ENCODE data around the gene PNMA8B.
A peak's percentile ranks its signal among the peaks of the same experiment; 100 is the strongest.

Gene PNMA8B

DNA sequence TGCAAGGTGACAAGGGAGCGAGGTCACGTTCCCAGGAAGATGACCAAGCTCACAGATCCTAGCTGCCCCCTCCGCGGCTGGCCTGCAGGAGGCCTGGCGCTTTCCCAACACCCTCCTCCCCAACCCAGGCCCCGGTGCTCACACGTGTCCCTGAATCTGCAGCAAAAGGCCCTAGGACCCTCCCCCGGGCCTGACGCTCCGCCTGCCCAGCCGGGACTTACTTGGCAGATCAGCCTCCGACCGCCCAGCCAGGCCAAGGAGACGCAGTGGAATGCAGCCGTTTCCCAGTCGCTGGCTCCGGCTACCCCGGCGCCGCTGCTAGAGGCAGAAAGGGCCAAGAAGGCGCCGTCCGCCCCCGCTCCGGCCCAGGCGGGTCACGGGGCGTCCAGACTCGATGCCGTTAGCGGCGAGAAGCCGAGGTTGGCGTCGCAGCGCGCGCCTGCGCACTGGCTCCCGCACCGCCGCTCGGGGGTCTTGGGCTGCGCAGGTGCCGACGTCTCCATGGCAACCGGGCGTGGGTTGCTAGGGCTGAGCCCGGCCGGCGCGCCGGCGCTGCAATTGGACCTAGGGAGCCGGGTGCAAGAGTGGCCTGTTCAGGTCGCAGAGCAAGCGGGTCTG is 24.4 kb downstream of the PNMA8B start, which contains the start of gene PNMA8A:
Gene PNMA8A, minus strand, starts transcription at position 448 of the 618 bp plus-strand sequence. CDS start 528 bp downstream, outside the sequence.
- Histone ChIP-seq H3K79me2 (ENCODE audit: insufficient read depth, low read depth) (no peaks in the 10 kb centered on the region), H3K4me3 (IDR thresholded peaks at IDR 0.05; ENCODE audit: insufficient read depth, low read depth, low read length) (no peak within 1 kb of the TSS), H3K4me1 (ENCODE audit: low read depth, poor library complexity, severe bottlenecking) (peaks cover 19% of the 10 kb centered on the region), H3K4me2 (no peak within 1 kb of the TSS), H3K36me3 (ENCODE audit: insufficient read depth) (no peaks in the 10 kb centered on the region), H3K27ac (no peak within 1 kb of the TSS), H4K20me1 (ENCODE audit: insufficient read depth) (no peaks in the 10 kb centered on the region), H3K27me3 (ENCODE audit: insufficient read depth, low read depth) (peaks cover 70% of the 10 kb centered on the region), H2AFZ (ENCODE audit: low read depth) (no peak within 1 kb of the TSS), H3K9ac (no peak within 1 kb of the TSS)
- TF ChIP-seq, protein P1, sequence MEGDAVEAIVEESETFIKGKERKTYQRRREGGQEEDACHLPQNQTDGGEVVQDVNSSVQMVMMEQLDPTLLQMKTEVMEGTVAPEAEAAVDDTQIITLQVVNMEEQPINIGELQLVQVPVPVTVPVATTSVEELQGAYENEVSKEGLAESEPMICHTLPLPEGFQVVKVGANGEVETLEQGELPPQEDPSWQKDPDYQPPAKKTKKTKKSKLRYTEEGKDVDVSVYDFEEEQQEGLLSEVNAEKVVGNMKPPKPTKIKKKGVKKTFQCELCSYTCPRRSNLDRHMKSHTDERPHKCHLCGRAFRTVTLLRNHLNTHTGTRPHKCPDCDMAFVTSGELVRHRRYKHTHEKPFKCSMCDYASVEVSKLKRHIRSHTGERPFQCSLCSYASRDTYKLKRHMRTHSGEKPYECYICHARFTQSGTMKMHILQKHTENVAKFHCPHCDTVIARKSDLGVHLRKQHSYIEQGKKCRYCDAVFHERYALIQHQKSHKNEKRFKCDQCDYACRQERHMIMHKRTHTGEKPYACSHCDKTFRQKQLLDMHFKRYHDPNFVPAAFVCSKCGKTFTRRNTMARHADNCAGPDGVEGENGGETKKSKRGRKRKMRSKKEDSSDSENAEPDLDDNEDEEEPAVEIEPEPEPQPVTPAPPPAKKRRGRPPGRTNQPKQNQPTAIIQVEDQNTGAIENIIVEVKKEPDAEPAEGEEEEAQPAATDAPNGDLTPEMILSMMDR (conservative IDR thresholded peaks at IDR 0.05; ENCODE audit: low read depth, low read length), result no peak

DNA sequence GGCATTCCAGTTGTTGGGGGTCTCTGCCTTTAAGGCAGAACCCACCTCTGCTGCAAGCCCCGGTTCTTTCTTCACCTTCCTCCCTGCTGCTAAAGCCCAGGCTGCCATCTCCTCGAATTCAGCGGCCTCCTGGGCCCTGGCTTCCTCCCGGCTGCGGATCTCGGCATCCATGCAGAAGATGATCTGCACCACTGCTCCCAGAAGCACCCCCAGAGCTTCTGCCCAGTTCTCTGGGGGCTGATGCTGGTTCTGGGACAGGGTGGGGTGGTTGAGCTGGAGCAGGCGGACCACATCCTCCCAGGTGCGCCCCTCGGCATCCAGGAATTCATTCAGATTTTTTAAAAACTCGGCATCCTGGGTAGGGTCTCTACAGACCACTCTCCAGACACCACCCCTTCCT is 25.3 kb downstream of the PNMA8B start:
- no peaks in the 10 kb centered on the region for H3K79me2 ChIP-seq (ENCODE audit: insufficient read depth, low read depth)
- no peaks in the 10 kb centered on the region for H3K36me3 ChIP-seq (ENCODE audit: insufficient read depth)
- no peak overlapping the region for H2AFZ ChIP-seq (ENCODE audit: low read depth)
- peaks cover 26% of the 10 kb centered on the region for H3K4me1 ChIP-seq (ENCODE audit: low read depth, poor library complexity, severe bottlenecking)
- H3K4me2 ChIP-seq, result no peak overlapping the region
- H4K20me1 ChIP-seq (ENCODE audit: insufficient read depth), result no peaks in the 10 kb centered on the region
- H3K9ac ChIP-seq, result no peak overlapping the region
- TF ChIP-seq, protein P1 (conservative IDR thresholded peaks at IDR 0.05; ENCODE audit: low read depth, low read length), result no peak
- H3K4me3 ChIP-seq (IDR thresholded peaks at IDR 0.05; ENCODE audit: insufficient read depth, low read depth, low read length), result no peak overlapping the region
- peaks cover 64% of the 10 kb centered on the region for H3K27me3 ChIP-seq (ENCODE audit: insufficient read depth, low read depth)
- H3K27ac ChIP-seq, result no peak overlapping the region

DNA sequence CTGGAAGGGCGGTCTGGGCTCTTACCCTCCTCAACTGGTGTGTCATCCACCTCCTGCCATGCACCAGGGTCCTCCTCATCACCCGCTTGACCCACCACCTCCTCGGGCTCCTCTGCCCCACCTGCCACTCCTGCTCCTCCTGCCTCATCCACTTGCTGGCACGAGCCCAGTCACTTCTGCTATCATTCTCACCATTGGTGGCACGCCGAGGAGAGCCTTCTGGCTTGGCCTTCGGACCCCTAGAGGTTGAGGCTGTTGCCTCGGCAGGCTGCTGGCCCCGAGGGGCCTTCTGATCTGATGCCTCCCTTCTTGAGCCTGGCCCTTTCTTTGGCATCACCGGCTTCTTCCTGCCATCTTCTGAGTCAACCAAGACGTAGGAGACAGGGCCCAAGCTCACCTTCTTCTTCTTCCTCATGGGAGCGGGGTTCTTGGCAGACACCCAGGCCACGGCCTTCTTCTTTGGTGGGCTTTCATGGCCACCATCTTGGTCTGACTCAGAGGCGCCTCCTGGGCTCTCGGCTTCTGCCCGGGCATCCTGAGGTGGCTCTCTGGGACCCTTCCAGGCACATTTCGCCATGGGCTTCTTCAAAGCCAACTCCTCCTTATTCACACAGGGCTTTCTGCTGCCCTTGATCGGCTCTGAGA is 26.0 kb downstream of the PNMA8B start:
- peaks cover 26% of the 10 kb centered on the region for H3K4me1 ChIP-seq (ENCODE audit: low read depth, poor library complexity, severe bottlenecking)
- H3K4me2 ChIP-seq, result no peak overlapping the region
- peaks cover 65% of the 10 kb centered on the region for H3K27me3 ChIP-seq (ENCODE audit: insufficient read depth, low read depth)
- H3K9ac ChIP-seq, result no peak overlapping the region
- no peak overlapping the region for H3K27ac ChIP-seq
- no peaks in the 10 kb centered on the region for H3K36me3 ChIP-seq (ENCODE audit: insufficient read depth)
- no peaks in the 10 kb centered on the region for H4K20me1 ChIP-seq (ENCODE audit: insufficient read depth)
- no peaks in the 10 kb centered on the region for H3K79me2 ChIP-seq (ENCODE audit: insufficient read depth, low read depth)
- TF ChIP-seq, protein P1 (conservative IDR thresholded peaks at IDR 0.05; ENCODE audit: low read depth, low read length), result no peak
- H2AFZ ChIP-seq (ENCODE audit: low read depth), result no peak overlapping the region
- H3K4me3 ChIP-seq (IDR thresholded peaks at IDR 0.05; ENCODE audit: insufficient read depth, low read depth, low read length), result no peak overlapping the region

DNA sequence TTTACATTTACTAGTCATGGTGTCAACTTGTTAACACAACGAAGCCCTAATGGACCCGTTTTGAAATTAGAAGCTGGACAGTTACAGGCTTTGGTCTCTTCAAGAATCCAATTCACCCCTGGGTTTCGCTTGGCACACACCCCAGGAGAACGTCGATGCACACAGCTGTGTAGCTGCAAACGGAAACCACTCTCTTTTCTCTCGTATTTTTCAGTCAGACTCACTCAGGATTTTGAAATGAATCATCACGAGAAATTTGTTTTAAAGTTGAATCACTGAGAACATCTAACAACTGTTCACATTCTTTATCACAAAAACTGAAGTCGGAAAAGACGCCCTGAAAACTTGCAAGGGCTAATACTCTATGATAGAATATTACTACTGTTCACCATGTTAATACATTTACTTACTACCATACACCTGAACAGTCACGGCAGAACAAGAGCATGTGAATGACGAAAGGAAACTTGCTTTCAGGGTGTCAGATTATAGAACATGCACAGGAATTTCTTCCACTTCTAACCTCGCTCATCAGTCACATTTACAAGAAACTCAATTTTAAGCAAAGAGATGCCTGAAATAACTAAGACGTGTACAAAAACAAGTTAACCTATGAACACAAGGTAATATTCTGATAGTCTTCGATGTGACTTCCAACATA is 29.0 kb downstream of the PNMA8B start:
- Histone ChIP-seq H2AFZ (ENCODE audit: low read depth) (no peak overlapping the region), H3K27me3 (ENCODE audit: insufficient read depth, low read depth) (peaks cover 58% of the 10 kb centered on the region), H3K4me2 (peak overlapping the region; percentile 81), H3K4me3 (IDR thresholded peaks at IDR 0.05; ENCODE audit: insufficient read depth, low read depth, low read length) (no peak overlapping the region), H3K9ac (no peak overlapping the region), H3K79me2 (ENCODE audit: insufficient read depth, low read depth) (no peaks in the 10 kb centered on the region), H3K27ac (no peak overlapping the region), H4K20me1 (ENCODE audit: insufficient read depth) (no peaks in the 10 kb centered on the region), H3K4me1 (ENCODE audit: low read depth, poor library complexity, severe bottlenecking) (peaks cover 26% of the 10 kb centered on the region), H3K36me3 (ENCODE audit: insufficient read depth) (no peaks in the 10 kb centered on the region)
- TF ChIP-seq, protein P1 (conservative IDR thresholded peaks at IDR 0.05; ENCODE audit: low read depth, low read length), result no peak

Measured in KMS-11 (cell line).